IPS-15b (cell line): ENCODE results near the gene BMPR1B.

ENCODE experiments used
- H3K27me3 ChIP-seq: one replicate; pipeline ENCODE4 v1.6.1; 2013; ENCODE audit warnings: low read length; ENCODE audit not compliant: control insufficient read depth, insufficient read depth
- H3K36me3 ChIP-seq: one replicate; pipeline ENCODE4 v1.6.1; 2013; ENCODE audit warnings: low read length; ENCODE audit not compliant: control insufficient read depth, insufficient read depth
- H3K4me1 ChIP-seq: one replicate; pipeline ENCODE4 v1.6.1; 2013; ENCODE audit warnings: mild to moderate bottlenecking, low read length; ENCODE audit not compliant: control insufficient read depth, insufficient read depth
- H3K4me3 ChIP-seq: one replicate; pipeline ENCODE4 v1.5.1; 2013; ENCODE audit warnings: low read depth, low read length
- H3K9ac ChIP-seq: one replicate; pipeline ENCODE4 v1.6.1; 2013; ENCODE audit warnings: low read depth, mild to moderate bottlenecking, low read length
- H3K9me3 ChIP-seq: one replicate; pipeline ENCODE4 v1.6.1; 2013; ENCODE audit warnings: mild to moderate bottlenecking, low read length; ENCODE audit not compliant: control insufficient read depth, insufficient read depth

Gene BMPR1B

DNA sequence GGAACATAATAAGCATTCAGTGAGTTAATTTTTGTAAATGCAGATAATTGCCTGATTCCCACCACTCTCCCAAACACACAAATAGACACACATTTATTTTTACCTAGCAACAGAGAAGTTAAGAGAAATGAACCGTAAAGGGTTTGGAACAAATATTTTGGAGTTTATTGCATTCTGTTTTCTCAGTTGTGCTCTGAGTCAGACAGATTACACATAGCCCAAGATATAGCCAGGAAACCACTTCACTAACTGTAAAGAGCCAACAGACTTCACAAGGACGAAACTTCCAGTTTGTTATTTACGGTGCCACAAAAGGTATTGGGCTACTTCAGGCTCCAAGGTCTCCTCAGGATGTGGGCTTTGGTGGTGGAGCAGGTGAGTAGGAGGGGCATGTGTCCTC lies 217.0 kb downstream of the BMPR1B start:
- H3K4me1 ChIP-seq, result no peaks in the 10 kb centered on the region
- H3K9ac ChIP-seq, result no peak overlapping the region
- no peaks in the 10 kb centered on the region for H3K27me3 ChIP-seq
- H3K36me3 ChIP-seq, result no peaks in the 10 kb centered on the region
- H3K4me3 ChIP-seq, result no peak overlapping the region
- H3K9me3 ChIP-seq, result no peaks in the 10 kb centered on the region

DNA sequence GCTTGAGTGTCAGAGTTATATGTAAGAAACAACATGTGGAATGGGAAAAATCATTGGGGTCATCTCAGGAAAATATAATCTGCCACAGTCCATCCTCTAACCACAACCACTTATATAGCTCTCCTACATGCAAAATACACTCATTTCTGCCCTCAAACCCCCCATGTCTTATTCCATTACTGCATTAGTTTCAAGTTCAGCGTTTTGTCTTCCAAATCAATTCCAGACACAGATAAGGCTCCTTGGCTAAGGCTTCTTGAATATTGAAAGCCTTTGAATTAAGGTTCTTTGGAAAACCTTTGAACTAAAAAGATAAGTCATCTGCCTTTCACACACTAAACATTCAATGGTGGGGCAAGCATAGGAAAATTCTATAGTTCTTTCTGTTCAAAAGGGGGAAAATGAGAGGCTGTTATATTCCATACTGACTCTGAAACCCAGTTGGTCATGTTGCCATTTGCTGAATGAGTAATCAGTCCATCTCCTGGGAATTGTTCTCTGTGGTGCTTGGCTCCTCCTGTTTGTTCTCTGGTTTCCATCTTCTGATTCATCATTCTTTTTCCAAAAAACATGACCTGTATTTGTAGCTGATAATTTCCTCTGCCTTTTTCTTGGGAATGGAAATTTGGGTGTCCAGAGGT lies 218.7 kb downstream of the BMPR1B start:
- H3K4me3 ChIP-seq, result no peak overlapping the region
- no peaks in the 10 kb centered on the region for H3K36me3 ChIP-seq
- H3K9me3 ChIP-seq, result no peaks in the 10 kb centered on the region
- H3K27me3 ChIP-seq, result no peaks in the 10 kb centered on the region
- H3K9ac ChIP-seq, result no peak overlapping the region
- no peaks in the 10 kb centered on the region for H3K4me1 ChIP-seq

DNA sequence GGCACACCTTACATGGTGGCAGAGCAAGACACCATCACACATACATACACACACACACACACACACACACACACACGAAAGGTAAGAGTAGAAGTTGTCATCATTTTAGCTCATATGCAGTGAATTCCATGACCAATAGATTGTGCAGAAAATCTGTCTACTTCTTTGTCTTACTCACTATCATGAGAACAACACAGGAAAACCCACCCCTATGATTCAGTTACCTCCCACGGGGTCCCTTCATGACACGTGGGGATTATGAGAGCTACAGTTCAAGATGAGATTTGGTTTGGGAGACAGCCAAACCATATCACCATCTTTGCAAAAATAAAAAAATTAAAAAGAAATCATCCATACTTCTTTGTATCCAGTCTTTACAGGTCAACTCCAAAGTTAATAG lies 221.1 kb downstream of the BMPR1B start:
- Histone ChIP-seq H3K4me1 (no peaks in the 10 kb centered on the region), H3K9ac (no peak overlapping the region), H3K36me3 (no peaks in the 10 kb centered on the region), H3K27me3 (no peaks in the 10 kb centered on the region), H3K9me3 (no peaks in the 10 kb centered on the region), H3K4me3 (no peak overlapping the region)

DNA sequence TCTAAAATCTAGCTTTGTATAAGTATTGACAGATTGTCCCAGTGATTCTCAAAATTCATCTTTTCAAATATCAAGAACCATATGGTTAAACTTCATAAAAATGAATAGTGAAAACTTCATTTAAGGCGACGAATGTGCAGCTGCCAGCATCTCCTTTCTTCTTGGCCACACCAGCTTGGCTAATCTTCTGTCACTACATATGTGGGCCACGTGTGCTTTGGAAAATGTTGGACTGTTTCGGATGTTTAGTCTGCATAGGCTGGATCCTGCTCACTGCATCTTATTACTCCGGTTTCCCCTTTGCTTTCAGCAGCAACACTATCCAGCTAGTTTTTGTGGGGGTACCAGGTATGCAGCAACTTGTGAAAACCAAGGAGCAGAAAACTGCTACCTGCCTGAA lies 221.9 kb downstream of the BMPR1B start:
- no peaks in the 10 kb centered on the region for H3K9me3 ChIP-seq
- no peak overlapping the region for H3K9ac ChIP-seq
- no peaks in the 10 kb centered on the region for H3K27me3 ChIP-seq
- no peaks in the 10 kb centered on the region for H3K4me1 ChIP-seq
- no peak overlapping the region for H3K4me3 ChIP-seq
- H3K36me3 ChIP-seq, result no peaks in the 10 kb centered on the region

DNA sequence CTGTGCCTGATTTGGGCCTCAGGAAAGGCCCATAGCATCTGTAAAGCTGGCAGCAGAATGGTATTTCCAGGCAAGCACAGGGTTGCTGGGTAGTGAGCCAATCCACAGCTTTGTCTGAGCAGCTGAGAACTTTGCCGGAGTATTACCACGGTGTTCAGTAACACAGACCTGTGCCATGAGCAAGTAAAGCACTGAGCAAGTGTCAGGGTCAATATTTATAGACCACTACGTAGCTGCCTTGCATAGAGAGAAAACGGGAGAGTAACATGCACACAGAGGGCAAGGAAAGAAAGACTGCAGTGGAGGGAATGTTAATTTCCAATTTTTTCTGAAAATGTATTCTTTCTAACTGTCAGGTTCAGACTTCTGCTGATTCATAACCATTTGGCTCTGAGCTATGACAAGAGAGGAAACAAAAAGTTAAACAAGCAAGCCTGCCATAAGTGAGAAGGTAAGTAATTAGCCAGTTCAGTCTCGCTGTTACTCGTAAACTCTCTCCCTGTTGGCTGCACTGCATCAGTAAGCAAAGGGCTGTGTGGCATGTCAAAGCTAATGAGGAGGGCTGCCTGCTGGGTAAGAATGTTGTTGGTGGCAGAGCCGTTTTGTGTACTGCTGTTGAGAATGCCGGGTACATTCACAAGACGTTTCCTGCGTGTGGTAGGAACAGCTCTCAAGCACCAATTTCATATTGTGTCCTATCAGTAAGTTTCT lies 238.1 kb downstream of the BMPR1B start:
- no peaks in the 10 kb centered on the region for H3K9me3 ChIP-seq
- no peaks in the 10 kb centered on the region for H3K27me3 ChIP-seq
- H3K4me1 ChIP-seq, result peaks cover 2% of the 10 kb centered on the region
- H3K9ac ChIP-seq, result no peak overlapping the region
- H3K4me3 ChIP-seq, result no peak overlapping the region
- H3K36me3 ChIP-seq, result no peaks in the 10 kb centered on the region

DNA sequence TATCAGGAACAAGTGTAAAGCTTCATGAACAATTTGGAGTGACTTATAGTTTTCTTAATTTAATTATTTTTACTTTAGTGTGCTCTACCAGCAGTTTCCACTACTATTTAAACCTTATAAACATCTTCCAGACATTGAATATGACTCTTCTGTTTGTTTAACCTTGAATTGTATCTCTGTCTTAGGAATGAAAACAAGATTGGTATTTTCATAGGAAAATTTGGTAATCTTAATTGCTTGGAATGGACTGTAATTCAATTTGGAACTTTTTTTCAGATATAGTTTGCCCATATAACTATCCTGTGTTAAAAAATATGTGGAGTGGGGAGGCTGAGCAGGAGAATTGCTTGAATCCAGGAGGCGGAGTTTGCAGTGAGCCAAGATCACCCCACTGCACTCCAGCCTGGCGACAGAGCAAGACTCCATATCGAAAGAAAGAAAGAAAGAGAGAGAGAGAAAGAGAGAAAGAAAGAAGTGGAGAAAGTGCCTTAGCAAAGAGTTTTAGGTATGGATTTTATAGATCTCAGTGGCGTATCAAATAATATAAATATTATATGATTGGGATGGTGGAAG lies 242.4 kb downstream of the BMPR1B start:
- no peak overlapping the region for H3K4me3 ChIP-seq
- no peaks in the 10 kb centered on the region for H3K36me3 ChIP-seq
- no peak overlapping the region for H3K9ac ChIP-seq
- H3K27me3 ChIP-seq, result no peaks in the 10 kb centered on the region
- H3K4me1 ChIP-seq, result peaks cover 2% of the 10 kb centered on the region
- no peaks in the 10 kb centered on the region for H3K9me3 ChIP-seq

DNA sequence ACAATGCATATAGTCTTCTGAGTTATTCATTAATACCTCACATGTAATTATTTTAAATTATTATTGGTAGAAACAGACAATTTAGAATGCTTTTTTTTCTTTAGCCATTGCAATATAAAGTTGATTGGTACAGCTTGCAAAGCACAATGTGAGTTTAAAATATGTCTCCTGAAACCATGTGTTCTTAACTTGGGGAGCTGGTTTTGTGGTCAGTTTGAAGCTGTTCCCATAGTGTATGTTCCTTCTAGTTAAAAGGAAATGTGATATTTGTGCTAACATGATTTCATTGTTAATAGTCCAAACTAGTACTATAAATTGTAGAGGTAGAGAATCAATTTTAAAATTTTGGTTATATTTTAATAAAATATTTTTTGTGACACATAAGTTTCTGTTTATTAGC lies 247.2 kb downstream of the BMPR1B start:
- Histone ChIP-seq H3K9ac (no peak overlapping the region), H3K4me3 (no peak overlapping the region), H3K4me1 (no peaks in the 10 kb centered on the region), H3K27me3 (no peaks in the 10 kb centered on the region), H3K9me3 (no peaks in the 10 kb centered on the region), H3K36me3 (no peaks in the 10 kb centered on the region)

DNA sequence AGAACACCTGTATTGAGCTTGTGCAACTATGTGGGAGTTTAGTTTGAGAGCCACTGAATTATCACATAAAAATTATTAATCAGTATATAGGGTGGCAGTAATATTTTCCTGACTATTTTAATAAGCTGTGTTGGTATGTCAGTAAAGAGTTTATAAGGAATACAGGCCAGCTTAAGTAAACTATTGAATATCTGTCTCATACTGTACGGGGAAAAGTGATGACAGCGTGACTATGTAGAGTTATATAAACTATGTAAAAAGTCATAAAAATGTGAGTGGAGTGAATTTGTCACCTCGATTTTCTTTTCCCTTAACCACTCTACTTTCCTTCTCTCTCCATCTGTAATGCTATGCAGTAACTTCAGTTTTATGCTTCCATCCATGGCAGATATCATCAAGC lies 250.2 kb downstream of the BMPR1B start:
- Histone ChIP-seq H3K9me3 (no peaks in the 10 kb centered on the region), H3K27me3 (no peaks in the 10 kb centered on the region), H3K36me3 (no peaks in the 10 kb centered on the region), H3K9ac (no peak overlapping the region), H3K4me1 (no peaks in the 10 kb centered on the region), H3K4me3 (no peak overlapping the region)

DNA sequence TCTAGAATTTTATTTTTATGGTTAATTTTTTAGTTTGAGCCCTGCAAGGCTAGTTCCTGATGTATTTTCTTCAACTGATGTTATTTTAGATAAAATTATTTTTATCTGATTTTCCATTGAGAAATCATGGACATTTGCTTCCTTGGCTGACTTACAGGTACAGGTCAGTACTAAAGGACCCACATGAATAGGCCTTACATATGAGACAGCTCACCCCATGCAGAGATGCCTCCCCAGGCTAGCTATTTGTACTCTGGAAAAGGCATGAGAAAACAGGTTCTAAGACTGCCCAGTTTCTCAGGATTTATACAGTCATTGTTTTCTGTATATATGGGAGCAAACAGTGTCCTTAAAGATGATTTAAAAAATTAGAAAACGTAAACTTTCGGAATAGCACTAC lies 255.5 kb downstream of the BMPR1B start:
- Histone ChIP-seq H3K4me3 (no peak overlapping the region), H3K9ac (no peak overlapping the region), H3K27me3 (no peaks in the 10 kb centered on the region), H3K36me3 (no peaks in the 10 kb centered on the region), H3K4me1 (no peaks in the 10 kb centered on the region), H3K9me3 (no peaks in the 10 kb centered on the region)

DNA sequence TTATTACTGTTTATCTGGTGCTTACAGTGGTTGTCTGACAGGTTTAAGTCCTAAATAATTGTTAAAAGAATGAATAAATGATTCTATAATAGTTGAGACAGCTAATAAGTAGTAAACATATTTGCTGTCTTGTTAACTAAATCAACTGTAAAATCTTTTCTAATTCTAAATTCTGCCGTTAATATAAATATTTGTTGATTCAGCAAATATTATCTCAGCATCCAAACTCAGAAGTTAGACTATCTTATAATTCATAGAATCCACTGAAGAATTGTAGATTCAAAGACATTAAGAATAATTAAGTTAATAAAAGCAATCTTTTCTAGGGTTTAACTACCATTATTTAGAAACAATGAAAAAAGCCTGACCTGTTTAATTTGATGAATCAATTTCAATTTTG lies 256.3 kb downstream of the BMPR1B start:
- Histone ChIP-seq H3K9me3 (no peaks in the 10 kb centered on the region), H3K36me3 (no peaks in the 10 kb centered on the region), H3K27me3 (no peaks in the 10 kb centered on the region), H3K4me3 (no peak overlapping the region), H3K9ac (no peak overlapping the region), H3K4me1 (no peaks in the 10 kb centered on the region)

DNA sequence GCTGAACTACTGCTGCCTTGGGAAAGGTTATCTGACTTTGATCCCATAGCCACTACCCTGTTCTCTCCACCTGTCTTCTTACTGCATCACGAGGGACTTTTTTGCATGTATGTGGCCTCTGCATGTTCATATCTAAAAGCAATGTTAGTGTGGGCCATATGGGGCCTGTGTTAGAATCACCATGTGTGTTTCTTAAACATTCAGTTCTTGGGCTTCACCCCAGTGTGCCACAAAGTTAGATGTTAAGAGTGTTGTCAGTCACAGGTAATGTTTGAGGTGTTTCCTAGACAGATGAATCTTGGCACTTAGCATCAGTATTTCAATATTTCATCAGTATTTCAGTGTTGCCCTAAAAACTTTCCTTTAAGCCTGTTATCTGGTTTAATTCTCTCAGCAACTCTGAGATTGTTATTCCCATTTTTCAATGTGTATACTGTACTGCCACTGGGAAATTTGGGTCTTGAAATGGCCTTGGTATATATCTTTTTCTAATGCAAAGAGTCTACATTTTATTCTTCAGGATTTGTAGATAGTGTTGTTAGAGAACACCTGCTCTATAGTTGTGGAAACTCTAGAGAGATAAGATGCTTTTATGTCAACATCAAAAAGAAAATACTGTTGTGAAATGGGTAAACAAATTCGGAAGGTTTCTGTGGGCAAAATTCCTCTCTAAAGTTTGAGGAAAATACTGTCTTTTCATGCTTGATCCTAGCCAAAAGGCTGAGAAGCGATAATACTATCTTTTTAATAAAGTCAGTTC lies 259.7 kb downstream of the BMPR1B start:
- Histone ChIP-seq H3K4me3 (no peak overlapping the region), H3K9me3 (no peaks in the 10 kb centered on the region), H3K4me1 (no peaks in the 10 kb centered on the region), H3K27me3 (no peaks in the 10 kb centered on the region), H3K9ac (no peak overlapping the region), H3K36me3 (no peaks in the 10 kb centered on the region)
